HG03095 (cell line): ENCODE results near the gene OMG.
"Not testable (repeated sequence)": the region's sequence is repeated elsewhere in the genome, so short reads cannot be mapped to it uniquely, and the experiment has no call there.

Experiments used
- ATAC-seq: cut with Tn5 transposase; IDR thresholded peaks from one replicate; pipeline ENCODE4 v1.9.1; 2021; ENCODE audit warnings: moderate library complexity; ENCODE audit not compliant: unreplicated experiment

The OMG gene

DNA sequence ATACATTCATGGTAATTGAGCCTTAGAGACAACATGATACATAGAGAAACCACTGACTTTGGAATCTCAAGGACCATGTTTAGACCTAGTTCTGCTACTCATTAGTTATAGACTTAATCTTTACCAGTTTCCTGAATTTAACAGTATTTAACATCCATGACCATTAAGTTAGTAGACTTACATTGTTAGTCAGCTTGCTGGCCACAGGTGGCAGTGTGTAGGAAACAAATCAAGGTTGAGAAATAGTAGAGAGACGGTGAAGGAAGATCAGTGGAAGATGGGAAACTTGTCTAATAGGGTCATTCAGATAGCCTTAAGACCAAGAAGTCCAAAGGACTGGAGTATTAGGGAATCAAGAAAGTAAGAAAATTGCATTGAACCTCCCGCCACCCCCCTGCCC, 31.0 kb downstream of the OMG start:
- no peak for ATAC-seq

DNA sequence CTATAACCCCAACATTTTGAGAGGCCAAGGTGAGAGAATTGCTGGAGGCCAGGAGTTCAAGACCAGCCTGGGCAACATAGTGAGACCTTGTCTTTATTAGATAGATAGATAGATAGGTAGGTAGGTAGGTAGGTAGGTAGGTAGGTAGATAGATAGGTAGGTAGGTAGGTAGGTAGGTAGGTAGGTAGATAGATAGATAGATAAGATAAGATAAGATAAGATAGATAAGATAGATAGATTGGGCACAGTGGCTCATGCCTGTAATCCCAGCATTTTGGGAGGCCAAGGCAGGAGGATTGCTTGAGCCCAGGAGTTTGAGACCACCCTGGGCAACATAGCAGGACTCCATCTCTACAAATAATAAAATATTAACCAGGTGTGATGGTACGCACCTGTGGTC, 34.1 kb downstream of the OMG start:
- not testable (repeated sequence) for ATAC-seq

DNA sequence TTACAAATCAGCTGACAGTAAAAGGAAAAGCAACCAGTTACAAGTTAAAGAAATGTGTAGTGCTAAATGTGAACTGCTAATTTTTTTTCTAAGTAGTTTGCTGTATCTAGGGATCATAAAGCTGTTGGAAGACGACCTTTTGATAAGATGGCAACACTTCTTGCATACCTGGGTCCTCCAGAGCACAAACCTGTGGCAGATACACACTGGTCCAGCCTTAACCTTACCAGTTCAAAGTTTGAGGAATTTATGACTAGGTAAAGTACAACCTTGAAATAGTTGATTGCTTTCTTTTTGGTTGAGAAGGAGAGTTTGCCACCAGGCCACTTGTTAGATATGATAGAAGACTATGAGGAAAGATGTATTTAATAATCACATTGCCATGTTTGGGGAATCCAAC, 35.4 kb downstream of the OMG start:
- ATAC-seq = no peak

DNA sequence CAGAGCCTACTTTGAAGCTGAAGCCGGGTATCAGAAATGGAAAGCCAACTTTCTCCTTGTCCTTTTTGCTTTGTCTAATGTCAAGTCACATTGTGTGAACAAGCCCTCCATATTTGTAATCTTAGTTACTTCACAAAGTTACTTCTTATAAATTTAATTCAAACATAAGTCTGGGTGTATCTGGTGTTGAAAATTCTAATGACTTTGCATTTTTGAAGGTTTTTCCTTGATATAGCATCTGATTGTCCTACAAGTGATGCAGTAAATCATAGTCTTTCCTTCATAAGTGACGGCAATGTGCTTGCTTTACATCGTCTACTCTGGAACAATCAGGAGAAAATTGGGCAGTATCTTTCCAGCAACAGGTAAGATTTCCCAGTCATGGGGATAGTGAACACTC, 36.9 kb downstream of the OMG start:
- ATAC-seq = no peak

DNA sequence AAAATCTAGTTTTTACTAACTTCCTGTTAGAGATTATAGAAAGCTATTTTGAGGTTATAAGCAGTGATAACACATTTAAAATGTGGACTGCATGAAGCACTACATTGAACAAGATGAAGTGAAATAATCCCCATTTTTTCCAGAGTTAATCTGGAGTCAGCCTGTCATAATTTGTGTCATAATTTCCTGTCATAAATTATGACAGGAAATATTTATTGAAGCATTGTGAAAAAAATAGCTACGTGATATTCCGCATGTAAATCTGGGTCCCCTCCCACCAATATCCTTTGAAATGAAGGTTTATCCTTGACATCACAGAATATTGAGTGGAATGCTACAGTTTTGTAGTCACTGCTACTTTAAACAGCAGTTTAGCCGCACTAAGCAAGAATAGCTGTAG, 40.1 kb downstream of the OMG start:
- ATAC-seq = no peak

DNA sequence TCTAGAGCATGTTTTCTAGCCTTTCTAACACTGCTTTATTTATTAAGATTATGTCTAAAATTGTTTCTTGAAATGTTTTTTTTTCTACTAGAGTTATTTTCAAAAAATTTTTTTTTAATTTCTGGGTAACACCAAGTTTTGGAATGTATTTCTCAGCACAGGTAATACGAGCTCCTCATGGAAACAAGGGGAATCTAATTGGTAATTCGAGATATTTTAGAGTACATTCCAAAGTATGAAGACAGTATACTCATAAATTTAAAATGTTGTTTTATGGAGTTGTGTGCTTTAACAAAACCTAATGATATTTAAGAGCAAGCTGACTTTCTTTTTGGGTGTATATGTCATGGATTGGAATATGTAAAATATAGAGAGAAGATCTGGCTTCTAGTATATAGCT, 42.4 kb downstream of the OMG start:
- no peak for ATAC-seq

DNA sequence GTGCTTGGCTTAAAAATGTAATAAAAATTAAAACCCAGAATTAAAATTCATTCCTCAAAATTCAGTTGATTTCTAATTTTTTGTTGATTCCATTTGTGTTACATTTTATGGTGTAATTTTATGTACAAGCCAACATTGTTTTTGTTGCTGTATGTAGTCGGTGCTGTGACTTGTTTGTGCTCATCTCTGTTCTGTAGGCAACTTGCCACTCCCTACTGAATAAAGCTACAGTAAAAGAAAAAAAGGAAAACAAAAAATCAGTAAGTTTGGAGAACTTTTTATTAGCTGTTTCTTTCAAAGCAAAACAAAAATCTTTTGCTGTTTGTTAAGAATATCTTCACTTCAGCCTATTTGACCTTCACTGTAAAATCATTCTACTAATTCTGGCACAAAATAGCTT, 44.3 kb downstream of the OMG start:
- ATAC-seq = no peak

DNA sequence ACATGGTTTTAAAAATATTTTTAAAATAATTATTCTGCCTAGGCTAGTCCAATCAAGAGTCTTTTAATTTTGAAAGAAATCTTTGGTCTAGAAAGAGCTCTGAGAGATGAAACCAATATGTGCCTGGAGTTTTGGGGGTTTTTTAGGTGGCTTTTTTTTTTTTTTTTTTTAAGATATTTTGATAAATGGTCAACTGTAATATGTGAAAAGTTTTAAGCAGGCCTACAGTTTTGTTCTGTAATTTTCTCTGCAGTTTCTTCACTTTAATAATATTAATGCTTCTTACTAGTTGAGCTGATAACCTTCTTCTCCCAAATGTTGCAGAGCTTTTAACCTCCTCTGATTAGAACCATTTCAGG, 45.1 kb downstream of the OMG start:
- no peak for ATAC-seq

DNA sequence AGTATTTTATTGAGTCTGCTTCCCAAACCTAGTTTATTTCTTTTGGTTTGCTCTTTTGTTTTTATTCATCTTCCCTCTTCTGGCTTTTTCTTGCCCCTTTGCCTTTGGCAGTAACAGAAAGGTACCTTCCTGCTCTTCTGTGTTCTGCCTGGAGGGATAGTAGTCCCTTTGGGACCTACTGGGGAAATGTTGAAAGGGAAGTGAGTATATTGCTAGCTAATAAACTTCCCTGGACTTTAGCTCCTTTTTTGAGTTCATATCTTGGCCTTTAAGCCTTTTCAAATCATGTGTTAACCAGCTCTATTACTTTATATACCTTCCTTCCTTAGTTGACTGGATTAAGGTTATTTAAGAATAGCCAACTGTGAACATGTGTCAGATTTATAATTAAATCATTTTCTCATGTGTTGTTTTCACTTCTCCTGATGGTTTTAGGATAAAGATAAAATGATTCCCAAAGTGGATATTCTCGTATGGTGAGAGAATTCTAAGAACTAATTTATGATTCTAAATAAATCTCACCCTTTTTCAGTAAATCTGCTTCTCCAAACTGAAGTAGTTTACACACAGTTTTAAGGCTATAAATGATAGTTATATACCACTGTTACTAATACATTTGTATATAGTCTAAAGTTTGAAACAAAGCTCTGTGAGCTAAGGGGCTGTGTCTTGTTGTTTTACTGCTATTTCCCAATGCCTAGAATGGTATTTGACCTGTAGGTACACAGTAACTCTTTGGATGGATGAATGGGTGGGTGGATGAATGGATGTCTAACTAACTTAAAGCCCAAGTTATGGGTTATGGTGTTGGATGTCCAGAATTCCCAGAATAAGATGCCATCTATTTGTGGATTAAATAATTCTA, 45.7 kb downstream of the OMG start:
- ATAC-seq = no peak

DNA sequence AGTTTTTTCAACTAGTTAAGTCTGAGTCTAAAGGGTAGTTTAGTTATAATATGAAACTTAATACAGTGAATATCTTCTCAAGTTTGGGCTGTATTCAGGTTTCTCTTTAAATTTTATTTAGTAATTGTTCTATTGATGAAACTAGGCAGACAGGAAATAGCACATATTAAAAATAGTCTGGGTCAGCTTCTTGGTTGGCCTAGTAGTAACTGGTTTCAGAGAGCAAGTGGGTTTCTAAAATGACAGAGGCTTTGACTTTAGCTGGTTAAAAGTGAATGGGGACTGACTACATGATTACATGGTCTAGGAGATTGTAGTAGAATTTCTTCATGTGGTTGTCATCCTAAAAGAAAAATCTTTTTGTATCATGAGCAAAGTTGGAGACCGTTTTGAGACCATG, 46.8 kb downstream of the OMG start:
- no peak for ATAC-seq

DNA sequence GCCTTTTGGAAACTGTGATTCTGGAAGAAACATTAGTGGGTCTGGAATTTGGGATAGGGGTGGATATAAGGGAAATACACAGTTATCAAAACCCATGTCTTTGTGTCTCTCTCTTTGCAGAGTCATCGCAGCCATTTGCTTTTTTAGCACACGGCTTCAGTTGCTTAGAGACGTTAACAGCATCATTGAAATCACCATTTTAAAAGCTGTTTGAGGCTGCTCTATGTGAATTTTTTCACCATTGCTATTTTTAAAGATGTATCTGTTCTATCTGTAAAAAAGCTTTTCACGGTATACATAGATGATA, 47.3 kb downstream of the OMG start:
- ATAC-seq = no peak

DNA sequence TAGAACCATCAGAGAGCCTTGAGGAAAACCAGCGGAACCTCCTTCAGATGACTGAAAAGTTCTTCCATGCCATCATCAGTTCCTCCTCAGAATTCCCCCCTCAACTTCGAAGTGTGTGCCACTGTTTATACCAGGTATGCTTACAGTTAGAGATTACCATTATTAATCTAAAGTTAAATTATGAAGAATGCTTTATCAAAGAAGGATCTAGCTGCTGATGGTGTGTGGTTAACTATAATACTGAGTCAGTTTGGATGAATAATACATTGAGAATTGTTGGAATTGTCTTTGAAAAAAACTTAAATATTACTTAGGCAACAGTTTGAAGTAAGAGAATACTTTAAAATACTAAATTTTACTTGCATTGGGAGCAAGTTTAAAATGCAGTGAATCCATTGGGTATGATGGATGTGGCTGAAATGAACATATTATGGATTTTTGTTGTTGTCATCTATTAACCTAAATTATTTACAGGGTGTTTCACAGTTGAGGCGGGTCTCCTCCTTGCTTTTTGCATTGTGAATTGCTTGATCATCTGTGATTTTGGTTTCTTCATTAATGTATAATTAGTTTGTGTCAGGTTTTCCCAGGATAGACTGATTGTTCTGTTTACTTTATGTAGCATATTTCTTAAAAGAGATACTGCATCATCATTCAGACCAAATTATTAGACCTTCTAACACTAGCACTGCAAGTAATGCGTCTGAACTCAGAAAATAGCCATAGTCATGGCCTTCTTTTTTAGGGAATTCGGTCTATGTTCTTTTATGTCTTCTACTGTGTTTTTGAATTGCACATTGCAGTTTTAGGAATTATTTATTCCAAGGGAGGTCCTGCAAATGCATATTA, 47.8 kb downstream of the OMG start:
- ATAC-seq = no peak
